Fibroblast of upper back skin (primary cell): ENCODE measurements around the gene RUNX2.
"Not testable (repeated sequence)": the region's sequence is repeated elsewhere in the genome, so short reads cannot be mapped to it uniquely, and the experiment has no call there.

Experiments used
- DNase-seq: peaks from one replicate; pipeline ENCODE4 v3.0.0-alpha.2; 2013

RUNX2 gene

DNA sequence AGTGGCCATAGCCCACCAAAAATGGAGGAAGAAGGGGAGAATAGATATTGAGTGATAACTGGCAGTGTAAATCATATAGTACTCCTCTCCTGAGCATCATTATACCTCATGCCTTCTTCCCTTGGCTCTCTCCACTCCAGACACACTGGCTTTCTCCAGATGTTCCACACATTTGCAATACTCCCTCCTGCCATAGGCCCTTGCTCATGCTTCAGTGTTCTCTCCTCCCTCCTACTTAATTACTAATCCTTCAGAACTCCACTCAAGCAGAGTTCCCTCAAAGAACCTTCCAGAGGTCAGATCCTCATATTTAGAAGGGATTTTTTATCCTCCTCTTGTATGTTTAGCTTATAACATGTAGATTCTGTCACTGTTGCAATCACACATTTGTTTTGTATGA is 329.1 kb downstream of the RUNX2 start:
- peak; percentile 82 for DNase-seq

DNA sequence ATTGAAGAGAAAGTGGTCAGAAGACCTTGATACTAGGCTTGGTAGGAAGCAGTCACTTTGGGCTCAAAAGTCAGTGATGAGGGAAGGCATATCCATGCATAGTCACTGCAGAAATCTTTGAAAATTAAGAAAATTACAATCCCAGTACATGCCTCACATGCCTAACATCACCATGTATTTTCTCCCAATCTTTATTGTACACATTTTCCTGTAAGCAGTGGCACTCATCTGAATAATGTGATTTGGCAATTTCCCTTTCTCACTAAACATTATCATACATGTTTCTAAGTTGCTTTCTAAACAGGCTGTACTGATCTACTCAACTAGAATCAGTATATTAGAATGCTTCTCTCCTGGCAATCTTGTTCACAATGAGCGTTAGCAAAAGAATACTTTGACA is 330.3 kb downstream of the RUNX2 start:
- DNase-seq, result no peak

DNA sequence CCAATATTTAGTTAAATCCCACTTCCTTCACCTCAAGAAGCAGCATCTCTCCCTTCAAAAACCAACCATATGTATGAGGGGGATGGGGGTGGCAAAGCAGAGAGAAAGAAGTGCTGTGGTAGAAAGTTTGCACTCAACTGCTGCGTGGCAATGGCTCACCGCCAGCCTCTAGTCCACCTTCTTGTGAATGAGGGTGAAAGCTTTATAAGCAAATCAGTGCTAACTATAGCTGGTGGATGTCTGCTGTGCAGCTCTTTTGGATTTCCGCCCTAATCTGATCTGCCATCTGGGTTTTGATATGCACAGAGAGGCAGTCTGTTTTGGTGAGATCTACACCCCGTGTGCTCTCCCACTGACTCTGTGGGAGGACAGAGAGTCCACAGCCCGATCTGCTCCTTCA is 330.8 kb downstream of the RUNX2 start:
- peak; percentile 55 for DNase-seq

DNA sequence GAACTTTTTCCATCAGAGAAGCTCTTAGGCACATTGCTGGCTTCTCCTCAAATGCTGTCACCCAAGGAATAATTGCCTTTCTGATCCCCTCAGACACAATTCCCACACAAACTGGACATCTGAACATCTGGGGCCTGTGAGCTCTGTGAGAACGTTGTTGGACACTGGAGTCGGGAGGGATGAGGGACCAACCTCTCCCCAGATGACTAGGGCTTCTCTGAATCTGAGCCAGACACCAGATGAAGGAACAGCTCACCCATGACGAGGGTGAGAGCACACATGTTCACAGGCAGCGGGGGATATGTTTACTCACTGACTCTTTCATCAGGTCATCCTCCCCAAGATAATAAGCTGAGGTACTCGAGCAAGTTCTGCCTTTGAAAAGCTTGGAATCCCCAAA is 333.5 kb downstream of the RUNX2 start:
- DNase-seq, result peak; percentile 89

DNA sequence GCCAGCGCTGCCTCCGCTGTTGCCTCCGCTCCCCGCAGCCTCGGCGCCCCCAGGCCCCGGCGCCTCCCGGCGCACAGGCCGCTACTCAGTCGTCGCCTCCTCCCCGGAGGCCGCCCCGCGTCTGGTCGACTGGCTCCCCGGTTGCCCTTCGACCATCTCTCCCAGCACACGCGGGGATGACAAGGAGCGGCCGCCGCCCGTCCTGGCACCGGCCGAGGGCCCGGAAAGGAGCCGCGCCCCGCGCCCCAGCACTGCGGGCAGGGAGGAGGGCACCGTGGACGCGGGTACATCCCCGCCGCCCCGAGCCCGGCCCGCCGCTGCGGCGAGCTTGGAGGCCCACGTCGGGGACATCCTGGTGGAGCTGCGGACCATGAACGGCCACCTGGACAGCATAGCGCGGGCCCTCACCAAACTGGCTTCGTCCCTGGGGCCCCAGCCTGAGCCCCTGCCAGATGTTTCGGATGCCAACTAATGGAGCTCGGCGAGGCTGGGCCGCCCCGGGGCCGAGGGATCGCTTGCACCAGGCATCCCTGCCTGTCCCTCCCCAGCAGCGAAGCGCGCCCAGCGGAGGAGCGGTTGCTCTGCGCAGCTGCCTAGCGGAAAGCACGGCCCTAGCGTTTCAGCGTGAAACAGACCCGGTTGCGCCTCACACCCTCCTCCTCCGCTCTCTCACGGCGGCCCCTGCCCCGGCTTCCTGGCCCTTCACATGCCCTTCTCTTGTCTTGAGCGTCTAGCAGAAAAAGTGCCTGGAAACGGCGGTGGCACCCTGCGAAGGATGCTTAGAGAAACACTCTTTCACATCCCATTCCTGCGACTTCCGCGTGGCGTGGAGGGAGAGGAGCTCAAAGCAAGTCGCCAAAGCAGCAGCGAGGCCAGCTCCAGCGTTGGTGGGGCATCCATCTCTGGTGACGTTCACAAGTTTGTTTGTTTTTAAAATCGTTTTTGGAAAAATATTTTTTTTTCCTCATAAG is 335.4 kb downstream of the RUNX2 start:
- no peak for DNase-seq

DNA sequence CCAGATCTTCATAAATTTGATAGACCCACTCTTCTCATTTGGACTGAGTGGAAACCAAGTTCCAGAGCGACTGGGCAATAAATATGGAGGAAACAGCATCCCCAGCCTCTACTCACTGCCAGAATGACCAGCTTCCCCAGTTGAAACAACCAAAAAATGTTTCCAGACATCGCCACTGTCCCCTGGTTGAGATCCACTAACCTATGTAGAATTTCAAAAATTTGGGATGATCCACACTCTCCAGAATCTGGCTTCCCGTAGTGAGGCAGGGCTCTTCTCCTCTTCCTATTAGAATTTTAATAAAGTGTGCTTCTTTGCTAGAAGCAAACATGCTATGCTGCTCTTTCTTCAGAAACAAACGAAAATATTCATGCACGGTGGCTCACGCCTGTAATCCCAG is 336.6 kb downstream of the RUNX2 start:
- DNase-seq, result no peak

DNA sequence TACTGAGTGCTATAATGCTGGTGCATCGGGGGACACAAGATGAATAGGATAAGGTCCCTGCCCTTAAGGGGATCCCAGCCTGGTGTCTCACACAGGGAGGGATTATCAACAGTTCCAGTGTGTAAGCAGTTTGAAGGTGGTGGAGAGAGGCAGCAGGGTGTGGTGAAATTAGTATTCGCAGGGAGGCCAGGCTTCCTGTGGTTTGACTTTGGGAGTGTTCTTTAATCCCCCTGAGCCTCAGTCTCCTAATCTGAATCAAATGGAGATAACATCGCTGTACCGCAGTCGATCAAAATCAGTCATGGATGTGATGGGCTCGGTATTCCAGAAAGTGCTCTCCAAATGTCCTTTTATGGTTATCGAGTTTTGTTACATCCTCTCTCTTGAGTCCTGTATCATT is 337.7 kb downstream of the RUNX2 start:
- no peak for DNase-seq

DNA sequence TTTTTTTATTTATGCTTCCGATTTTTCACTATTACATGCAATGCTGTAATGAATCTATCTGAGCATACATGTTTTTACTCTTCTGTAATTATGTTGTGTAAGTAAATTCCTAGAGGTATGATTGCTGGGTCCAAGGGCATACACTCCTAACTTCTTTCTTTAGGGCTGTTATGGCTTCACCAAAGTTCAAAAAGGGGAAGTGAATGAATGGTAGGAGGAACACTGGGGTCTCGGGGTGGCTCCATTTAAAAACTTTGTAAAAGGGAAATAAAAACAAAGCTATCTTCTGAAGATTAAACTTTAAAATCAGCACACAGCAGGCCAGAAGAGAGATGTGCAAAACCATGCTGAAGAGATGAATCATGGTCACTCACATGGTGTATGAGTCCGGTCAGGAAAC is 338.7 kb downstream of the RUNX2 start:
- DNase-seq, result no peak

DNA sequence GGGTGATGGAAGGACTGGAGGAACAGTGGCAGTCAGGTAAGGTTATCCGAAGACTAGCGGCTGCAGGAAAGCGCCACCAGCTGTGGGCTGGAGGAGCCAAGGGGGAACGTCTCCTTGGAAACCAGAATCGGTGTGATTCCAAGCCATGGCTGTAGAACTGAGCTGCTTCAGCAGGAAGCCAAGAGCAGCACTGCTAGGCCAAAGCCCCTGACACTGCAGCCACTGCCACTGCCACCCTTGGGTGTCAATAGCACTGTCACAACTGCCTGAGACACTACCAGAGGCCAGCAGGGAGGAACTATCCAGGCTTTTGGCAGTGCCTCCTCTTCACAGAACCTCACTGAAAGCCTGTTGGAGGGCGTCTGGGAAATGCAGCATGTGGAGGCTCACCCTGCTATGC is 339.2 kb downstream of the RUNX2 start:
- DNase-seq, result no peak

DNA sequence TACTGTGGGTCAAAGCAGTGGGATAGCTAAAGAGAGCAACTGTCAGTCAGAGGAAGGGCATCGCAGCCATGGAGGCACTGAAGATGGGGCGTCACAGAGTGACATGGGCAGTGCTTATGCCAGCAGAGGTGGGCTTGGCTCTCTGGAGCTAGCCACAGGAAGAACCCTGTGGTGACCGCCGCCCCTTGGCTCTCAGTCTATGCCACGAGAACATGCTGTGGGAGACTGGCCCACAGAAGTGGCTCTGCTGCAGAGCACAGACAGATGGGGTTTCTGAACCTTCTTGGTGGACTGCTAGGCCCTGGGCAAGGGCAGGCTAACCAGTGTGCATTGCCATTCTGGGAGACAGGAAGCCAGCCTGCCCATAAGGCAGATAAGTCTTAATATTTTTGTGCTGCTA is 339.6 kb downstream of the RUNX2 start:
- no peak for DNase-seq

DNA sequence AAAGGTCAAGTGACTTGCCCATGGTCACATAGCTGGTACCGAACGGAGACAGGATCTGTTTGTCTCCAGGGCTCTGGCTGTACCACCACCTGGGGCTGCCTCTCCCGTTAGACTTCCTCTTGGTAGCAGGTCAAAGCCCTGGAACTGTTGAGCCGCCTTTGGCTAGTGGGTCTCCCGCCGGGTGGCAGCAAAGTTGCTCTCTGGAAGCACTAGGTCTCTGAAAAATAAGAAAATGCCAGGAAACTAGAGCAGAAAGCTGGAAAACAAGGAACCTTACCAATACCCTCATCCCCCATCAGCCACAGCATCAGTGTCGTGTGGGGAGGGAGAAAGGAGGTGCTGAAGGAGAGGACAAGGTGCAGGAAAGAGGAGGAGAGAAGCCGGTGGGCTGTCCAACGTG is 340.6 kb downstream of the RUNX2 start:
- DNase-seq, result no peak

DNA sequence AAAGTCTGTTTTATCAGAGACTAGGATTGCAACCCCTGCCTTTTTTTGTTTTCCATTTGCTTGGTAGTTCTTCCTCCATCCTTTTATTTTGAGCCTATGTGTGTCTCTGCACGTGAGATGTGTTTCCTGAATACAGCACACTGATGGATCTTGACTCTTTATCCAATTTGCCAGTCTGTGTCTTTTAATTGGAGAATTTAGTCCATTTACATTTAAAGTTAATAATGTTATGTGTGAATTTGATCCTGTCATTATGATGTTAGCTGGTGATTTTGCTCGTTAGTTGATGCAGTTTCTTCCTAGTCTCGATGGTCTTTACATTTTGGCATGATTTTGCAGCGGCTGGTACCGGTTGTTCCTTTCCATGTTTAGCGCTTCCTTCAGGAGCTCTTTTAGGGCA is 345.0 kb downstream of the RUNX2 start:
- not testable (repeated sequence) for DNase-seq

DNA sequence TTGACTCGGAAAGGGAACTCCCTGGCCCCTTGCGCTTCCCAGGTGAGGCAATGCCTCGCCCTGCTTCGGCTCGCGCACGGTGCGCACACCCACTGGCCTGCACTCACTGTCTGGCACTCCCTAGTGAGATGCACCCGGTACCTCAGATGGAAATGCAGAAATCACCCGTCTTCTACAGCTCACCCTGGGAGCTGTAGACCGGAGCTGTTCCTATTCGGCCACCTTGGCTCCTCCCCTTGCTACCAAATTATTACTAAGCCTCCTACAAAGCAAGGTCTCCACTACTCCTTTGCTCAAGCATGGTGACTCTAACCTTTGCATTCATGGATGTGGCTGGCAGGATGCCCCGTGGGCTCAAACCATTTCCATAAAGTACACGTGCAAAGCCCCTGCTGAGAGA is 347.0 kb downstream of the RUNX2 start:
- not testable (repeated sequence) for DNase-seq

DNA sequence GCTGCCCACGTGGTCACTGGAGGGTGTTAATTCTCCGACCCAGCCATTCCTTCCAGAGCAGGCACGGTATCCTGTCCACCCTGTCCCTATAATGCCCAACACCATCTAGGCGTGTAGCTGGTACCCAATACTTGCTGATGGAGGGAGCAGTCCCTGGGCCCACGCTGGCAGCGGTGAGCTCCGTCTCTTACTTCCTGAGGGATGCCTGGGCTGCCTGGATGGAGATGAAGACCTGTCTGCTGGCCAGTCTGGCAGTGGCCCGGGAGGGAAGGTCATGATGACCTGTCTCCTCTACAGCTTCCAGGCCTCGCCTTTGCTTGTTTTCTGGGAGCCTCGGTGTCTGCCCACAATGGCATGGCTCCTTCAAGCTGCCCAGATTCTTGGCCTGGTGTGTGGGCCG is 347.5 kb downstream of the RUNX2 start:
- DNase-seq, result no peak

DNA sequence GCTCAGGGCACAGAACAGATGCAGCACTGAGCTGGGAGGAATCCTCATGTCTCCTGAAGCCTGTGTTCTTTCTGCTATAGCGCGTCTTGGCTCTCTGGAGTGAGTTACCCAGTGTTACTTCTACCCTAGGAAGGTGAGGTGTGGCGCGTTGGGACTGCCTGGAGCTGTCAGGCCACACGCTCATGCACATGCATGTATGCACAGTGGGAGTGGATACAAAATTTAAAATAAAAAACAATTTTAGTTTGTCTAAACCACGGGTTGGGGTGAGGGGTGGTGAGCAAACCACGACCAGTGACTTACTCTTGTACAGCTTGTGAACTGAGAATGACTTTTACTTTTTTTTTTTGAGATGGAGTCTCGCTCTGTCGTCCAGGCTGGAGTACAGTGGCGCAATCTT is 348.2 kb downstream of the RUNX2 start:
- DNase-seq, result no peak

DNA sequence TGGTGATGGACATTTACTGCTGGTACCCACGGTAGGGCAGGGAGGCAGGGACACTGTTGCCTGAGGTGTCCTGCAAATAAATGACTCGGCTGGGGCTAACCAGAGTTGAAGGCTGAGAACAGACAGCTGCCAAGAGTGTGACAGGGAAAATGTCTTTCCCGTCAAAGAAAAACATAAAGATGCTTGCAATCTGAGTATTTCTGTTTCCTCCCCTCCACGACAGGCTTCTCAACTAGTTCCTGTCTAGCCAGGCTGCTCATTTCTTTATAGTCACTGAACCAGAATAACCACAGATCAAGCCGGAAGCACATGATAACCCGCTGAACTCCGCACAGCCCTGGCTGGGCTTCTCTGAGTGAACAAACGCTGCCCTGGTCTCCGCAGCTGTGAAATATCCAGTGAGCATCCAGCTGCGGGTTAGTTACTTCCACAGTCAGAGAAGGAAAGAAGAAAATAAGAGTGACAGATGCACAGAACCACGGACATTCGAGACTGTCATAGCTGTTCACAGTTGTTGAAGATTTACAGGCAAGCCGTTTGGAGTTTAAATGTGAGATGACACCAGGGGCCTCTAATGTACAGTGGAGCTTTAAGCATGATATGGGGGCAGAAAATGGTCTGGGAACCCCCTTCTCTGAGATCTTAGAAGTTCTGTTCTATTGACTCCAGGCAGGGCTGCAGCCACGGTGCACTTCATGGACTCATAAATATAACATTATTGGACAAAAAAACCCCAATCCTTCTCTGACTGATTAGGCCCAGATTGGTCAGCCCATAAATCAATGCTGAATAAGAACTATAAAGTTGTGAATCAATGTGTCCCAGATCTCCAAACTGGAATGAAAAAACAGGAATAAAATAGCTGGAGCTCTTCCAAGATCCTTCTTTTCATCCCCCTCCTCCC is 349.5 kb downstream of the RUNX2 start:
- peak; percentile 79 for DNase-seq

DNA sequence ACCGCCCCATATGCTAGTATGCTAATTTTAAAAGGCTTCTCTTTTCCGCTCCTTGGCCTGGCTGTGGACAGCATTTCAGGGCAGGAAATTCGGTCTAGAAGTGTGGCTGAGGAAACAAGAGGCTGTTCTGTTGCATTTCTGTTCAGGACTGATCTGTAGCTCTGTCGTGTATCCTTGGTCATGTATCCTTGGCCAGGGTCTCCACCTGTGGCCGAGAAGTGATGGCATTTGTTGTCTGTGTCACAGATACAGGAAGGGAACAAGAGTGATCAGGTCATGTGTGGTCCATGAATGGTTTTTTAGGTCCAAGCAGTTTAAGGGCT is 350.1 kb downstream of the RUNX2 start:
- no peak for DNase-seq

DNA sequence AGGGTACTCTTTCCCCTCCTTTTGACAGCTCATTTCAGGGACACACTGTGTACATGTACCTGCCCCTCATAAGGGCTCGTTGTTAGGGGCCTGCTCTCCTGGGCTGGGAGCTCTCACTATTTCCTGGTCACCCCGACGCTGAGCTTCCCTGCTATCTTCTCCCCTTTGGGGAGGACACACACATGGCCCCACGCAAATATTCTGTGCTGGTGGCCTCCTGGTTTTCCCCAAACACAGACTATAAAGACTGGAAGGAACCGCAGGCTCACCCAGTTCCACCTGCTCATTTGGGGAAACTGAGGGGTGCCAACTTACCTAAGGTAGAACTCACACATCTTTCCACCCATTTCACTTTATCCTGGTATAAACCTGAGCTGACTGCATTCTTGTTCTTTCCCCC is 351.0 kb downstream of the RUNX2 start:
- DNase-seq, result no peak

DNA sequence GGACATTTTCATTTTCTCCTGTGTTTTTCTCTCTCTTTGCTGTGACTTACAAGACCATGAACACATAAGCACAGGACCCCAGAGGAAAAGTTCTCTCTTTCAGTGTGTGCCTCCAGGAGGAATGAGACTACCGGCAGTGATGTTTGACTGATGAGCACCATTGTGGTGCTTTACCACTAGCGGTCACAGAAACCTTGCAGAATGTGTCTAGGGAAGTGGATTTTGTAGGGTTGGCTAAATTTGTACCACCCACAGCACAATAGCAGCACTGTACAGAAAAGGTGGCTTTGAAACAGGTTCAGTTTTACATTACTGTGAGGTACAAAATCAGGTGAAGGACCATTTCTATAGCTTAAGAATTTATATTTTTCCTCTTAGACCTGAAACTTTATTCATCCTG is 351.5 kb downstream of the RUNX2 start:
- no peak for DNase-seq

DNA sequence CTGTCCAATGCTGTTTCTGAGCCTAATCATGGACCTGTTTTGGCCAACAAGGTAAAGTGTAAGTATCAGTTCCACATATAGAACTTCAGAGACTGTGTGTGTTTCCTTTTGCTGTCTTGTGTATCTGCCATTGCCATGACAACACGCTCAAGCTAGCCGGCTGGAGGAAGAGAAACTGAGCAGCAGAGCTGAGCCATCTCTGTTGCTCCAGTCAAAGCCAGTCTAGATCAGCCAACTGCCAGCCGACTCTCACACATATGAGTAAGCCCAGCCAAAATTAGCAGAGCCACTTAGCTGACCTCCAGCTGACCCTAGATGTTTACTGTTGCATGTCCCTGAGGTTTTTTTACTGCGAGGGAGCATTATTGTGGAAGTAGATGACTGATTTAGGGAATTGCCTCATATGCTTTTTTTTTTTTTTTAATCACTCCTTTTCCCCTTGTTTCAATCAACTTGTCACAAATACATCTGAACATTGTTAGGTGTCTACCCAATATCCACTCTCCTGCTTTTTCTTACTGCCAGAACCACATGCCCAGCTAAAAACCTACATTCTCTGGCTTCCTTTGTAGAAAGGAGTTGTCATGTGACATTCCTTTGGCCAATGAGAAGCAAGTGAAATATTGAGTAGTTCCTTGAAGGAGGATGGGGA is 353.9 kb downstream of the RUNX2 start:
- no peak for DNase-seq

DNA sequence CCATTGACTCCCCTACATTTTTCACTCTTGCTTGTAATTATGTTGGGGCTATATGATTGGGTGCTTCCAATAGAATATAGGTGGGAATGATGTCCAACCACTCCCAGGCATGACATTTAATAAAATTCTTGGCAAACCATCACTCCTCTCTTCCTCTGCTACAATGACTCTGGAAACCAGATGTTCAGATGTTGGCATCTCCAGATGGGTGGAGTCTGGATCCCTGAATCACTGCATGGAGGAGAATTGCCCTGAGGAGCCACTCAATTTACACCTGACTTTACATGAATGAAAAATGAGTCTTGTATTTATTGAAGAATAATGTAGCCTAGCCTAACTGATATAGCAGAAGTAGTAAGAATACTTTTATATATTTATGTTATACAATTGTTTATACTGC is 356.3 kb downstream of the RUNX2 start:
- DNase-seq, result no peak

DNA sequence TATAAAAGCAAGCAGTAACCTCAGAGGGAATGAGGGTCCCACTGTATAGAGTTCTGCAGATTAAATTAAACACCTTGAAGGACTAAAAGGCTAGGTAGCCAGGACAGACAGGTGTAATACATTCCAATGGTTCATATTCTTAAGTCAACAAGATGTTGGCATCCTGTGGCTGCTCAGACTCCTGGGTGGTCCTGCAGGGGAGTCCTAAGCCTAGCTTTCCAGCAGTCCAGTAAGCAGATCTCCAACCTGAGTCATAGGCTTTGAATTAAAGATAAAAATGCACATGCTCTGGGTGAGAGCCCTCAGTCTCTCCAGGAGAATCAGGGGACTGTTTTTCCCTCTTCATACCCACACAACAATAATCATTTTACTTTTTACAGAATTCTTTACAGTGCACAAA is 356.9 kb downstream of the RUNX2 start:
- DNase-seq, result peak; percentile 48

DNA sequence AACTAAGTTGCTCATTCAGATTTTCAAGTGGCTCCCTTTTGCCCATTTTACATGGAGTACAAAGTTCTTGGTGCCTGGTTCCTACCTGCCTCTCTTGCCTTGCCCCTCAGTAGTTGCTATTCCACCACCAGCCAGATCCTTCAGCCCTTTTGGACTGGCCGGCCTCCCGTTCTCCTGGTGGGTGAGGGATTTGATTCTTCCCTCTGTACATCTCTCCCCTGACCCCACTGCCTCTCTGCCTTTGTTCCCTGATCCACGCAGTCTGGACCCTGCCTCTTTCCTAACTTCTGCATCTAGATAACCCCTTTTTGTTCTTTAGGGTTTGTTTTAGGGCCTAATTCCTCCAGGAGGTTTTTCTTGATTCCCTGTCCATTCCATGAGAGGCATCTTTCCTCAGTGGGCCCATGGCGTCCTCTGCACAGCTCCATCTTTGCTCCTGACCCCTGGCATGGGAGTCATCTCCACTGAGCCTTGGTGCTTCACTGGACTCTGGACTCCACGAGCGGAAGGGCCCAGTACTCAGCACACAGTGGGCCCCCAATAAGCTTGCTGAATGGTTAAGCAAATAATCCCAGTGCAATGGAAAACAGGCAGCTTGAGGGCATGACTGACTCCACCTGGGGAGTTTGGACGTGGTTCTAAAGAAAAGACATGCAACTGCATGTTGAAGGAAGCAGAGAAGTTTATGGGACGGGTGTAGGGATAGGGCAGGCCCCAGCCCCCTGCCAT is 358.9 kb downstream of the RUNX2 start:
- no peak for DNase-seq
